ACC112 (cell line): ENCODE results near the gene OSBPL8.
"Not testable (repeated sequence)": the region's sequence is repeated elsewhere in the genome, so short reads cannot be mapped to it uniquely, and the experiment has no call there.

Experiments used
- H2AFZ ChIP-seq: fragments of 200-600 bp; sonication (generic); one replicate; pipeline ENCODE4 v1.6.0; 2017; ENCODE audit warnings: antibody characterized with exemption, low read length; ENCODE audit not compliant: unreplicated experiment
- H3K27ac ChIP-seq: fragments of 200-600 bp; sonication (generic); 2 replicates; pipeline ENCODE4 v1.5.1; 2014; ENCODE audit warnings: low read depth, mild to moderate bottlenecking, antibody characterized with exemption, low read length, moderate library complexity
- H3K27me3 ChIP-seq: fragments of 200-600 bp; sonication (generic); 2 replicates; pipeline ENCODE4 v1.6.1; 2014; ENCODE audit warnings: mild to moderate bottlenecking, antibody characterized with exemption, low read length, moderate library complexity, mixed read lengths; ENCODE audit not compliant: insufficient read depth
- H3K36me3 ChIP-seq: fragments of 200-600 bp; sonication (generic); 2 replicates; pipeline ENCODE4 v1.6.1; 2016; ENCODE audit warnings: mild to moderate bottlenecking, antibody characterized with exemption, low read length, moderate library complexity, mixed read lengths; ENCODE audit not compliant: insufficient read depth
- H3K4me1 ChIP-seq: fragments of 200-600 bp; sonication (generic); one replicate; pipeline ENCODE4 v1.6.1; 2016; ENCODE audit warnings: low read length, mixed read lengths; ENCODE audit not compliant: insufficient read depth, unreplicated experiment, control insufficient read depth
- H3K4me3 ChIP-seq: fragments of 200-600 bp; sonication (generic); 2 replicates; pipeline ENCODE4 v1.5.1; 2014; ENCODE audit warnings: mild to moderate bottlenecking, low read depth, low read length
- H3K79me2 ChIP-seq: fragments of 200-600 bp; sonication (generic); one replicate; pipeline ENCODE4 v1.6.0; 2016; ENCODE audit warnings: low read length; ENCODE audit not compliant: control insufficient read depth, unreplicated experiment, insufficient read depth

The OSBPL8 gene

DNA sequence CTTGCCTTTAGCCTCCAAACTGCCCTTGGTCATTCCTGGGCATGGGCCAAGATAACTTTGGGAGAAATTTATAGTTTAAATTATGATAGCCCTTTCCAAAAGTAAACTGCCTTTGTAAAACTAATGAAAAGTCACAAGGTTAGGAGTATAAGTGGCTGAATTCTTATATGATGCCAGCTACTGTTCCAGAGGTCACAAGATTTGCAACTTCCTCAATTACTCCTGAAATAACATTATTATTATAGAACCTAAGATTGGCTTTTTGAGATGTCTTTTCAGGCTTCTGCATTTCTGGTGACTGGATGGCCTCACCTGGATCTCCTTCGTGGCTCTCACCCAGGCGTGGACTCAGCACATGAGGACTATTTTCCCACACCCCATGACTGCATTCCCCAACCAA is 55.0 kb downstream of the OSBPL8 start:
- H3K79me2 ChIP-seq = peaks cover 6% of the 10 kb centered on the region
- no peak overlapping the region for H2AFZ ChIP-seq
- no peaks in the 10 kb centered on the region for H3K27me3 ChIP-seq
- H3K4me1 ChIP-seq = no peaks in the 10 kb centered on the region
- peaks cover 5% of the 10 kb centered on the region for H3K36me3 ChIP-seq
- H3K4me3 ChIP-seq = no peak overlapping the region
- H3K27ac ChIP-seq = no peak overlapping the region

DNA sequence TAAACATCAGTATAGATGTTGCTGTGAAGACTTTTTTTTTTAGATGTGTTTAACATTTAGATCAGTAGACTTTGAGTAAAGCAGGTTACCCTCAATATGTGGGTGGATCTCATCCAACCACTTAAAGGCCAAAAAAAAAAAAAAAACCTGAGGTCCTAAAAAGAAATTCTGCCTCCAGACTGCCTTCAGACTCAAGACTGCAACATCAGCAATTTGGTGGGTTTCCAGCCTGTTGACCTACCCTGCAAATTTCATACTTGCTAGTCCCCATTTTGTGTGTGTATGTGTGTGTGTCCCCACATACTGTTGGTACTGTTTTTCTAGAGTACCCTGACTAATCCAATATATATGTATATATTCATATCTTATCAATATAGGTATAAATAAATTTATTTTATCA is 55.6 kb downstream of the OSBPL8 start:
- H3K36me3 ChIP-seq = peaks cover 5% of the 10 kb centered on the region
- H3K4me1 ChIP-seq = no peaks in the 10 kb centered on the region
- no peak overlapping the region for H3K4me3 ChIP-seq
- peaks cover 6% of the 10 kb centered on the region for H3K79me2 ChIP-seq
- H3K27me3 ChIP-seq = no peaks in the 10 kb centered on the region
- H3K27ac ChIP-seq = no peak overlapping the region
- no peak overlapping the region for H2AFZ ChIP-seq

DNA sequence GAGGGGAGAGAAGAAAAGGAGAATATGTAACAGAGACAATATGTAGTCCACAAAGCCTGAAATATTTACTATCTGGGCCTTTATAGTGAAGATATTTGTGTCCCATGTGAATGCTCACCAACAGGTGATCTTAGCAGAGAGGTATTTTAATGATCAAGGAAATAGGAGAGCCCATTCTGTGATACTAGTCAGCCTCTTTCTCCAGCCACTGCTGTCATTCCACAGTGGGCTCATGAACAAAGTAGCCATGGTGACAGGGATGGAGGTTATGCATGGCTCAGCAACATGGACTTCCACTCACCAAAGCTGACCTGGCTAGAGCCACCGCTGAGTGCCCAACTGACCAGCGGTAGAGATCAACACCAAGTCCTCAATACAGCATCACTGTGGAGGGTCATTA is 58.2 kb downstream of the OSBPL8 start:
- no peak overlapping the region for H3K27ac ChIP-seq
- H3K79me2 ChIP-seq = peaks cover 6% of the 10 kb centered on the region
- no peak overlapping the region for H3K4me3 ChIP-seq
- no peaks in the 10 kb centered on the region for H3K4me1 ChIP-seq
- peaks cover 5% of the 10 kb centered on the region for H3K36me3 ChIP-seq
- H3K27me3 ChIP-seq = no peaks in the 10 kb centered on the region
- no peak overlapping the region for H2AFZ ChIP-seq

DNA sequence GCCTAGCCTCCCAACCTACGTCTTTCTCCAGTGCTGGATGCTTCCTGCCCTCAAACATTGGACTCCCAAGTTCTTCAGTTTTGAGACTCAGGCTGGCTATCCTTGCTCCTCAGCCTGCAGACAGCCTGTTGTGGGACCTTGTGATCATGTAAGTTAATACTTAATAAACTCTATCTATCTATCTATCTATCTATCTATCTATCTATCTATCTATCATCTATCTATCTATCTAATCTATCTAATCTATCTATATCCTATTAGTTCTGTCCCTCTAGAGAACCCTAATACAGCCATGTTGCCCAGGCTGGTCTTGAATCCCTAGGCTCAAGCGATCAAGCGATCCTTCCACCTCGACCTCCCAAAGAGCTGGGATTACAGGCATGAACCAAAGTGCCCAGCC is 60.4 kb downstream of the OSBPL8 start:
- not testable (repeated sequence) for H3K79me2 ChIP-seq, H3K27ac ChIP-seq, H3K36me3 ChIP-seq, H3K4me3 ChIP-seq, H3K4me1 ChIP-seq, H2AFZ ChIP-seq, H3K27me3 ChIP-seq

DNA sequence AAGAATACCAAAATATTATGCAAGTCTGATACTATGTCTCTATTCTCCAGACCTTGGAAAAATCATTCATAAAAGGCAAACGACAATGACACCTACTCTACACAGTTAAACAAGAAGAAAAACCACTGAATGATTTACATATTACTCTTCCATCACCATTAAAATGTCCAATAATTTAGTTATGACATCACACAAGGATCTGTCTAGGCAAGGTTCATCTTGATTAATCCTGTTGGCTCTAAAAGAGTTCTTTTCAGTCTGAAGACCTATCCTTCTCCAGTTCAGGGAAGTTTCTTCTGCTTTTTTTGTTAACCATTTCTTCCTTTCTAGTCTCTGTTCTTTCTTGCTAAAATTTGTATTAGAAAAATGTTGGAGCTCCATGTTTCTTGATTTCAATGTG is 64.0 kb downstream of the OSBPL8 start:
- no peak overlapping the region for H3K4me3 ChIP-seq
- peaks cover 12% of the 10 kb centered on the region for H3K36me3 ChIP-seq
- peaks cover 6% of the 10 kb centered on the region for H3K79me2 ChIP-seq
- no peak overlapping the region for H2AFZ ChIP-seq
- no peaks in the 10 kb centered on the region for H3K4me1 ChIP-seq
- no peaks in the 10 kb centered on the region for H3K27me3 ChIP-seq
- H3K27ac ChIP-seq = no peak overlapping the region

DNA sequence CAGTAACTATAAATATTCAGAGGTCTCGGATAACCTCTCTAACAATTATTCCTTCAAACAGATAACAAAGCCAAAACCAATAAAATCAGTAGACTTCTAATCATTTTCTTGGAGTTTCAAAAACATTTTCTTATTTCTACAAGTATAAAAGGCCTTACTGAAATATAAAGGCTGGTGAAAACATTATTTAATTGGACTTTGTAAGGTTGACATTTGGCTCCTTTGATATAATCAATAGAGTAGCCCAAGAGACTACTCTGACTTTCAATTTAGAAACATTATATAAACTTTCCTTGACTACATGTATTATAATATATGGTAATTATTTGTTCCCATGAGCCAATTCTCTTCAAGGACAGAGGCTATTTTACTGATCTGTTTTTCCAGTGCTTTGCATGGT is 68.3 kb downstream of the OSBPL8 start:
- H3K27me3 ChIP-seq = no peaks in the 10 kb centered on the region
- no peak overlapping the region for H2AFZ ChIP-seq
- H3K79me2 ChIP-seq = peaks cover 11% of the 10 kb centered on the region
- H3K4me3 ChIP-seq = no peak overlapping the region
- H3K27ac ChIP-seq = no peak overlapping the region
- no peaks in the 10 kb centered on the region for H3K4me1 ChIP-seq
- H3K36me3 ChIP-seq = peaks cover 14% of the 10 kb centered on the region

DNA sequence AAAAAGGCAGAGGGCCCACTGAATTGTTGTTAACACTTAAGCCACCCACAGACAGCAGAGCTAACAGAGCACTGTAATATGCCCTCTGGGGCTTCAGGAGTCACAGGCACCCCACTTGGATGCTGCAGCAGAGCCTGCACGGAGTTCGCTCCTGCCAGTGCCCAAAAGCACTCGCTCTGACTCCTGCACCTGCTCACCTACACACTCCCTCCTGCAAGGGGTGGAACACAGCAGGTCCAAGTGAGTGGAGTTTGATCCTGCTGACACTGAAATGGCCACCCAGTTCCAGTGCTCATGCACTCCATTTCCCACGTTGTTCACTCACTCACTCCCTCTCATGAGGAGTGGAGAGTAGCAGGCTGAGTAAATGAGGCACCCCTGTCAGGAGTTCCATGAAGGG is 68.8 kb downstream of the OSBPL8 start:
- H3K79me2 ChIP-seq = peaks cover 11% of the 10 kb centered on the region
- H2AFZ ChIP-seq = no peak overlapping the region
- H3K4me1 ChIP-seq = no peaks in the 10 kb centered on the region
- peaks cover 17% of the 10 kb centered on the region for H3K36me3 ChIP-seq
- H3K27me3 ChIP-seq = no peaks in the 10 kb centered on the region
- H3K27ac ChIP-seq = no peak overlapping the region
- no peak overlapping the region for H3K4me3 ChIP-seq

DNA sequence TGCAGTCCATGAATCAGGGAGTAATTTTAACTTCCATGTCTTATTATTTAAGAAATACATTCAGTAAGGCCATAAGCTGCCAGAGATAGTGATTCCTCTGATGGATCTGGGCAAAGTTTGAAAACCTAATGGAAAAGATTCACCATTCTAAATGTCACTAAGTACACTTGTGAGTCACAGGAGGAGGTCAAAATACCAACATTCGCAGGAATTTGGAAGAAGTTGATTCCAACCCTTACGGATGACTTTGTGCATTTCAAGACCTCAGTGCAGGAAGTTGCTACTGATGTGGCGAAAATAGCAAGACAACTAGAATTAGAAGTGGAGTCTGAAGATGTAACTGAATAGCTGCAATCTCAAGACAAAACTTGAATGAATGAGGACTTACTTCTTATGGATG is 69.8 kb downstream of the OSBPL8 start:
- no peak overlapping the region for H3K27ac ChIP-seq
- H3K4me3 ChIP-seq = no peak overlapping the region
- H2AFZ ChIP-seq = no peak overlapping the region
- H3K4me1 ChIP-seq = no peaks in the 10 kb centered on the region
- peaks cover 17% of the 10 kb centered on the region for H3K36me3 ChIP-seq
- peaks cover 11% of the 10 kb centered on the region for H3K79me2 ChIP-seq
- H3K27me3 ChIP-seq = no peaks in the 10 kb centered on the region

DNA sequence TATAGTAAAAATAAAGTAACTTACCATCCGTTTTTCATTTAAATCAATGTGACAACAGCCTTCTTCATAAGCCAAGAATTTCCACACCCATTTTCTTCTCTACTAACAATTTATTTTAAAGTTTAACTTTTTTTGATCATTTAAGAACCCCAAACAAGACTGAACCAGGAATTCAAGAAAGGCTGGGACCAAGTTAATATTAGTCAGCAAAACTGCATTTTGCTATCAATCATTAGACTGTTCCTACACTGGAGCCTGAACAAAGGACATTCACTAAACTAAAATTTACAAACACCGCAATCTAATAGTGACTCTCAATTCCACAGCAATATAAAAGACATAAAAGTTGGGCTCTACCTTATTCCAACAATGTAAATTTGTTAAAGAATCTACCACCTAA is 73.6 kb downstream of the OSBPL8 start:
- peaks cover 5% of the 10 kb centered on the region for H3K79me2 ChIP-seq
- no peak overlapping the region for H2AFZ ChIP-seq
- no peaks in the 10 kb centered on the region for H3K4me1 ChIP-seq
- H3K36me3 ChIP-seq = 0 out of 2 replicates have a peak, but pooled peaks cover 8% of the 10 kb centered on the region
- H3K4me3 ChIP-seq = no peak overlapping the region
- H3K27ac ChIP-seq = no peak overlapping the region
- no peaks in the 10 kb centered on the region for H3K27me3 ChIP-seq

DNA sequence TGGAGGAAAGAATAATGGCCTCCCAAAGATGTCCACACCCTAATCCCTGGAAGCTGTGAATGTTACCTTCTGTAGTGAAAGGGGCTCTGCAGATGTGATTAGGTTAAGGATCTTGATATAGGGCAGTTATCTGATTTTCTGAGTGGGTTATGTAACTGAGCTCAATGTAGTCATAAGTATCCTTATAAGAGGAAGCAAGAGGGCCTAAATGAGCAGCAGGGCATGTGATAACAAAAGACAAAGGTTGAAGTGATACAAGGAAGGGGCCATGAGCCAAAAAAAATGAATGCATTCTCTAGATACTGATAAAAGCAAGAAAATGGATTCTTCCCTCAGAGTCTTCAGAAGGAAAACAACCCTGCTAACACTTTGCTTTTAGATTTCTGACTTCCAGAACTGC is 78.8 kb downstream of the OSBPL8 start:
- H3K27ac ChIP-seq = no peak overlapping the region
- H2AFZ ChIP-seq = no peak overlapping the region
- H3K4me1 ChIP-seq = no peaks in the 10 kb centered on the region
- H3K27me3 ChIP-seq = no peaks in the 10 kb centered on the region
- no peak overlapping the region for H3K4me3 ChIP-seq
- H3K36me3 ChIP-seq = no peaks in the 10 kb centered on the region
- peaks cover 3% of the 10 kb centered on the region for H3K79me2 ChIP-seq

DNA sequence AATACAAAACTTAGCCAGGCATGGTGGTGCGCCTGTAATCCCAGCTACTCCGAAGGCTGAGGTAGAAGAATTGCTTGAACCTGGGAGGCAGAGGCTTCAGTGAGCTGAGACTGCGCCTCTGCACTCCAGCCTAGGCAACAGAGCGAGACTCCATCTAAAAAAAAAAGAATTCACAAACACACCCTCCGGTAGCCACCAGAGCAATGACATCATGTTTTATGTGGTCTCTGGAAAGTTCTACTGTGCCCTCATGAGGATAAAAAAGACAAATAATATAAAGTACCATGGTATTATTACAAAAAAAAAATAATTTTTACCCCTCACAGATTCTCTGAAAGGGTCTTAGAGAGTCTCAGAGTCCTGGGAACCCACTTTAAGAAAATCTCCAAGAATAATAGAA is 81.5 kb downstream of the OSBPL8 start:
- Histone ChIP-seq H3K79me2 (peaks cover 6% of the 10 kb centered on the region), H2AFZ (no peak overlapping the region), H3K27me3 (no peaks in the 10 kb centered on the region), H3K36me3 (no peaks in the 10 kb centered on the region), H3K27ac (no peak overlapping the region), H3K4me3 (no peak overlapping the region), H3K4me1 (no peaks in the 10 kb centered on the region)

DNA sequence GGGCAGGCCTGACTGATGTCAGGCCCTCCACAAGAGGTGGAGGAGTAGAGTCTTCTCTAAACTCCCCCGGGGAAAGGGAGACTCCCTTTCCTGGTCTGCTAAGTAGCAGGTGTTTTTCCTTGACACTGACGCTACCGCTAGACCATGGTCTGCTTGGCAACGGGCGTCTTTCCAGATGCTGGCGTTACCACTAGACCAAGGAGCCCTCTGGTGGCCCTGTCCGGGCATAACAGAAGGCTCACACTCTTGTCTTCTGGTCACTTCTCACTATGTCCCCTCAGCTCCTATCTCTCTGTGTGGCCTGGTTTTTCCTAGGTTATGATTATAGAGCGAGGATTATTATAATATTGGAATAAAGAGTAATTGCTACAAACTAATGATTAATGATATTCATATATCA is 86.7 kb downstream of the OSBPL8 start:
- not testable (repeated sequence) for H3K27me3 ChIP-seq, H3K36me3 ChIP-seq, H2AFZ ChIP-seq, H3K4me3 ChIP-seq, H3K27ac ChIP-seq
- Histone ChIP-seq H3K79me2 (peaks cover 22% of the 10 kb centered on the region), H3K4me1 (peaks cover 21% of the 10 kb centered on the region)
